SK-N-SH (cell line): ENCODE measurements around the gene EID3. TPM values are rescaled to one million over a fixed set of nuclear protein-coding genes. Genes with fewer than 3 reads are reported as not detected.

Experiments
- CTCF ChIA-PET: fragments of 300-600, 350-600 bp; formaldehyde crosslinking; extraction: SDS; loops from one replicate; lab custom pipeline; 2021; lab: Yijun Ruan, JAX
- POLR2A ChIA-PET: fragments of 350-600 bp; sonication (Branson Sonifier 250); formaldehyde crosslinking; extraction: SDS; loops from one replicate; lab custom pipeline; 2020; ENCODE audit warnings: antibody characterized with exemption, inconsistent platforms; lab: Yijun Ruan, JAX
- DNase-seq: peaks from one replicate; pipeline ENCODE4 v3.0.0; 2012
- H2AFZ ChIP-seq: fragments of 200-600 bp; sonication (generic); 2 replicates; pipeline ENCODE4 v1.8.1; 2016; ENCODE audit warnings: antibody characterized with exemption, mild to moderate bottlenecking, low read depth
- H3F3A ChIP-seq: fragments of 200-600 bp; sonication (generic); replicated peaks from 2 replicates; pipeline ENCODE3; 2016; ENCODE audit warnings: antibody characterized with exemption, mild to moderate bottlenecking; ENCODE audit not compliant: insufficient read depth
- H3K27ac ChIP-seq, 2 experiments: fragments of 200-500 bp in 1 of 2; fragments of 200-600 bp in 1 of 2; sonication (Bioruptor generic) in 1 of 2; sonication (generic), shearing (Covaris generic) in 1 of 2; 2 replicates each; pipeline versions ENCODE4 v1.5.1 to v1.6.1; 2014 to 2016; ENCODE audit warnings: low read depth in 2 of 2, inconsistent platforms in 1 of 2, low read length in 1 of 2, mild to moderate bottlenecking in 1 of 2, mixed read lengths in 1 of 2
- H3K27me3 ChIP-seq: fragments of 200-600 bp; sonication (generic), shearing (Covaris generic); 2 replicates; pipeline ENCODE4 v1.6.1; 2016; ENCODE audit warnings: mixed run types; ENCODE audit not compliant: insufficient read depth
- H3K36me3 ChIP-seq, 2 experiments: fragments of 200-500 bp in 1 of 2; fragments of 200-600 bp in 1 of 2; sonication (Bioruptor generic) in 1 of 2; sonication (generic) in 1 of 2; replicated peaks in 1 of 2; 2 replicates each; pipeline versions ENCODE3 to v1.5.1; 2014 to 2016; ENCODE audit warnings: low read length in 1 of 2, mild to moderate bottlenecking in 1 of 2; ENCODE audit not compliant: insufficient read depth in 2 of 2, control insufficient read depth in 1 of 2
- H3K4me1 ChIP-seq, 2 experiments: fragments of 200-500 bp in 1 of 2; fragments of 200-600 bp in 1 of 2; sonication (Bioruptor generic) in 1 of 2; sonication (generic), shearing (Covaris generic) in 1 of 2; 2 replicates each; pipeline versions ENCODE4 v1.5.1 to v1.6.1; 2014 to 2016; ENCODE audit warnings: low read depth in 1 of 2, low read length in 1 of 2, mixed run types in 1 of 2; ENCODE audit not compliant: insufficient read depth in 2 of 2, control insufficient read depth in 1 of 2
- H3K4me2 ChIP-seq: fragments of 200-600 bp; sonication (generic), shearing (Covaris generic); 2 replicates; pipeline ENCODE4 v1.6.1; 2017; ENCODE audit warnings: mixed run types
- H3K4me3 ChIP-seq, 2 experiments: fragments of 200-500 bp in 1 of 2; fragments of 200-600 bp in 1 of 2; sonication (Bioruptor generic) in 1 of 2; sonication (generic), shearing (Covaris generic) in 1 of 2; 2 replicates each; pipeline versions ENCODE4 v1.5.1 to v1.8.1; 2014 to 2016; ENCODE audit warnings: low read depth in 2 of 2, inconsistent platforms in 1 of 2, low read length in 1 of 2, mild to moderate bottlenecking in 1 of 2, mixed read lengths in 1 of 2, moderate library complexity in 1 of 2
- H3K79me2 ChIP-seq: fragments of 200-600 bp; sonication (generic); 2 replicates; pipeline ENCODE4 v1.8.1; 2017; ENCODE audit warnings: mild to moderate bottlenecking; ENCODE audit not compliant: insufficient read depth
- H3K9ac ChIP-seq: fragments of 200-600 bp; sonication (generic); 2 replicates; pipeline ENCODE4 v1.6.1; 2017; ENCODE audit warnings: mixed run types
- H3K9me2 ChIP-seq: fragments of 200-600 bp; sonication (generic); 2 replicates; pipeline ENCODE4 v1.6.1; 2017; ENCODE audit warnings: mixed run types
- H3K9me3 ChIP-seq: fragments of 200-600 bp; sonication (generic); 2 replicates; pipeline ENCODE4 v1.6.1; 2017; ENCODE audit warnings: mixed run types, mild to moderate bottlenecking, moderate library complexity
- H4K20me1 ChIP-seq: fragments of 200-600 bp; sonication (generic); 2 replicates; pipeline ENCODE4 v1.6.1; 2017; ENCODE audit warnings: mild to moderate bottlenecking, mixed run types; ENCODE audit not compliant: insufficient read depth
- CHD2 ChIP-seq: fragments of 150-350 bp; IDR thresholded peaks from 2 replicates; pipeline ENCODE4 v1.6.1; 2018; ENCODE audit warnings: low read length; ENCODE audit not compliant: partially characterized antibody
- ELF1 ChIP-seq: IDR thresholded peaks from 2 replicates; pipeline ENCODE4 v1.4.0; 2012
- FOSL2 ChIP-seq: IDR thresholded peaks from 2 replicates; pipeline ENCODE4 v1.4.0; 2012; ENCODE audit warnings: low read depth, mild to moderate bottlenecking, moderate library complexity, borderline replicate concordance
- FOXJ3 ChIP-seq: sonication (generic); formaldehyde crosslinking; IDR thresholded peaks from 2 replicates; pipeline ENCODE4 v1.5.1; 2020; ENCODE audit warnings: mild to moderate bottlenecking, missing genetic modification reagents
- FOXM1 ChIP-seq: IDR thresholded peaks from 2 replicates; pipeline ENCODE4 v1.4.0; 2012; ENCODE audit warnings: low read depth, mild to moderate bottlenecking
- GABPA ChIP-seq: IDR thresholded peaks from 2 replicates; pipeline ENCODE4 v1.4.0; 2012; ENCODE audit warnings: low read depth, mild to moderate bottlenecking
- JUND ChIP-seq: IDR thresholded peaks from 2 replicates; pipeline ENCODE4 v1.4.0; 2012
- NFIC ChIP-seq: IDR thresholded peaks from 2 replicates; pipeline ENCODE4 v1.4.0; 2012; ENCODE audit warnings: borderline replicate concordance
- POLR2AphosphoS5 ChIP-seq: IDR thresholded peaks from 2 replicates; pipeline ENCODE4 v1.6.1; 2012; ENCODE audit warnings: low read depth, low read length
- RFX5 ChIP-seq: IDR thresholded peaks from 2 replicates; pipeline ENCODE4 v1.6.1; 2012; ENCODE audit warnings: mild to moderate bottlenecking, improper control_type of control experiment, low read length
- RXRA ChIP-seq: IDR thresholded peaks from 2 replicates; pipeline ENCODE4 v1.4.0; 2012; ENCODE audit warnings: low read depth, mild to moderate bottlenecking, borderline replicate concordance
- SIN3A ChIP-seq: IDR thresholded peaks from 2 replicates; pipeline ENCODE4 v1.6.1; 2012; ENCODE audit warnings: low read depth, mild to moderate bottlenecking, low read length, moderate library complexity, borderline replicate concordance
- SMC3 ChIP-seq: IDR thresholded peaks from 2 replicates; pipeline ENCODE4 v1.6.1; 2012; ENCODE audit warnings: low read depth, low read length, improper control_type of control experiment
- TCF12 ChIP-seq: IDR thresholded peaks from 2 replicates; pipeline ENCODE4 v1.4.0; 2012
- TEAD4 ChIP-seq: IDR thresholded peaks from 2 replicates; pipeline ENCODE4 v1.4.0; 2012; ENCODE audit warnings: mild to moderate bottlenecking, borderline replicate concordance; ENCODE audit not compliant: insufficient read depth
- ZBTB33 ChIP-seq: IDR thresholded peaks from 2 replicates; pipeline ENCODE4 v1.4.0; 2012; ENCODE audit warnings: low read depth, borderline replicate concordance
- WGBS: methylation state at CpG from one replicate; pipeline ENCODE4 v1.1.6; 2017; ENCODE audit warnings: low lambda C conversion rate; 5-methylcytosine and 5-hydroxymethylcytosine counted together
- polyA plus RNA-seq, 3 experiments: library from polyadenylated mRNA; depleted of rRNA; stranded (reverse); fragments of >200 nt; gene quantifications; 2 replicates each; pipeline ENCODE4 v1.2.3, GENCODE V29; 2012
- TF ChIP-seq, protein P1 (sequence below): IDR thresholded peaks from 2 replicates; pipeline ENCODE4 v1.4.0; 2012; ENCODE audit warnings: low read depth, borderline replicate concordance
- TF ChIP-seq, protein P2 (sequence below): fragments of 150-350 bp; IDR thresholded peaks from 2 replicates; pipeline ENCODE4 v1.6.1; 2016; ENCODE audit warnings: mild to moderate bottlenecking, low read depth, low read length
- TF ChIP-seq, protein P3 (sequence below): IDR thresholded peaks from 2 replicates; pipeline ENCODE4; 2012
- TF ChIP-seq, protein P4 (sequence below): IDR thresholded peaks from 2 replicates; pipeline ENCODE4 v1.4.0; 2012; ENCODE audit warnings: low read depth

EID3 gene
- polyA plus RNA-seq, 1 of the 3 experiments (the other 2 are of a cell fraction) = 0.92 TPM

GRCh38 chr12:104312654-104313053 is 9.1 kb downstream of the EID3 start:
- H3F3A ChIP-seq = peaks cover 7% of the 10 kb centered on the region
- no peak overlapping the region for H3K9ac ChIP-seq
- DNase-seq = no peak
- H3K9me2 ChIP-seq = no peaks in the 10 kb centered on the region
- H3K9me3 ChIP-seq = no peaks in the 10 kb centered on the region
- H3K4me3 ChIP-seq = no peak overlapping the region
- TF ChIP-seq, protein P1, sequence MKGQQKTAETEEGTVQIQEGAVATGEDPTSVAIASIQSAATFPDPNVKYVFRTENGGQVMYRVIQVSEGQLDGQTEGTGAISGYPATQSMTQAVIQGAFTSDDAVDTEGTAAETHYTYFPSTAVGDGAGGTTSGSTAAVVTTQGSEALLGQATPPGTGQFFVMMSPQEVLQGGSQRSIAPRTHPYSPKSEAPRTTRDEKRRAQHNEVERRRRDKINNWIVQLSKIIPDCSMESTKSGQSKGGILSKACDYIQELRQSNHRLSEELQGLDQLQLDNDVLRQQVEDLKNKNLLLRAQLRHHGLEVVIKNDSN = no peak
- TF ChIP-seq GABPA (no peak), JUND (no peak), RFX5 (no peak), ZBTB33 (no peak), SIN3A (no peak), TCF12 (no peak), FOSL2 (no peak), FOXJ3 (no peak), CHD2 (no peak), SMC3 (no peak), FOXM1 (no peak), RXRA (no peak), TEAD4 (no peak), POLR2AphosphoS5 (no peak), ELF1 (no peak), NFIC (no peak)
- TF ChIP-seq, protein P2, sequence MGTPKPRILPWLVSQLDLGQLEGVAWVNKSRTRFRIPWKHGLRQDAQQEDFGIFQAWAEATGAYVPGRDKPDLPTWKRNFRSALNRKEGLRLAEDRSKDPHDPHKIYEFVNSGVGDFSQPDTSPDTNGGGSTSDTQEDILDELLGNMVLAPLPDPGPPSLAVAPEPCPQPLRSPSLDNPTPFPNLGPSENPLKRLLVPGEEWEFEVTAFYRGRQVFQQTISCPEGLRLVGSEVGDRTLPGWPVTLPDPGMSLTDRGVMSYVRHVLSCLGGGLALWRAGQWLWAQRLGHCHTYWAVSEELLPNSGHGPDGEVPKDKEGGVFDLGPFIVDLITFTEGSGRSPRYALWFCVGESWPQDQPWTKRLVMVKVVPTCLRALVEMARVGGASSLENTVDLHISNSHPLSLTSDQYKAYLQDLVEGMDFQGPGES = no peak
- TF ChIP-seq, protein P3, sequence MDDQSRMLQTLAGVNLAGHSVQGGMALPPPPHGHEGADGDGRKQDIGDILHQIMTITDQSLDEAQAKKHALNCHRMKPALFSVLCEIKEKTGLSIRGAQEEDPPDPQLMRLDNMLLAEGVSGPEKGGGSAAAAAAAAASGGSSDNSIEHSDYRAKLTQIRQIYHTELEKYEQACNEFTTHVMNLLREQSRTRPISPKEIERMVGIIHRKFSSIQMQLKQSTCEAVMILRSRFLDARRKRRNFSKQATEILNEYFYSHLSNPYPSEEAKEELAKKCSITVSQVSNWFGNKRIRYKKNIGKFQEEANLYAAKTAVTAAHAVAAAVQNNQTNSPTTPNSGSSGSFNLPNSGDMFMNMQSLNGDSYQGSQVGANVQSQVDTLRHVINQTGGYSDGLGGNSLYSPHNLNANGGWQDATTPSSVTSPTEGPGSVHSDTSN = no peak
- TF ChIP-seq, protein P4, sequence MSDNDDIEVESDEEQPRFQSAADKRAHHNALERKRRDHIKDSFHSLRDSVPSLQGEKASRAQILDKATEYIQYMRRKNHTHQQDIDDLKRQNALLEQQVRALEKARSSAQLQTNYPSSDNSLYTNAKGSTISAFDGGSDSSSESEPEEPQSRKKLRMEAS = no peak
- TF ChIP-seq, all 33 proteins: peak for 0
- H3K36me3 ChIP-seq = peaks cover 61 to 73% of the 10 kb centered on the region in 2 experiments
- ChIA-PET POLR2A (no interaction called here), CTCF (interaction anchor here (0.8 to 1.6 kb wide), 3 partner anchors 9 to 203 kb away, joined by 3 to 6 read pairs (median 4); partner anchors contain the start of gene EID3)
- H2AFZ ChIP-seq = no peak overlapping the region
- H3K27ac ChIP-seq = no peak overlapping the region
- no peaks in the 10 kb centered on the region for H3K27me3 ChIP-seq
- peaks cover 27% of the 10 kb centered on the region for H4K20me1 ChIP-seq
- H3K4me1 ChIP-seq = no peaks in the 10 kb centered on the region; a peak in 1 of 4 replicates
- peaks cover 92% of the 10 kb centered on the region for H3K79me2 ChIP-seq
- no peak overlapping the region for H3K4me2 ChIP-seq
- 98% methylated on average over 1 of the region's 1 CpG for WGBS
